ENCODE results near the gene TENM3. TPM values are rescaled to one million over a fixed set of nuclear protein-coding genes. Genes with fewer than 3 reads are reported as not detected.

TENM3 gene
- total and polyA plus RNA-seq, 10 of the 15 experiments (the other 5 are each of a cell fraction or from before 2014, with no cell fraction given): 0.01 to 1.7 (median 0.08) TPM; not detected in 2

DNA sequence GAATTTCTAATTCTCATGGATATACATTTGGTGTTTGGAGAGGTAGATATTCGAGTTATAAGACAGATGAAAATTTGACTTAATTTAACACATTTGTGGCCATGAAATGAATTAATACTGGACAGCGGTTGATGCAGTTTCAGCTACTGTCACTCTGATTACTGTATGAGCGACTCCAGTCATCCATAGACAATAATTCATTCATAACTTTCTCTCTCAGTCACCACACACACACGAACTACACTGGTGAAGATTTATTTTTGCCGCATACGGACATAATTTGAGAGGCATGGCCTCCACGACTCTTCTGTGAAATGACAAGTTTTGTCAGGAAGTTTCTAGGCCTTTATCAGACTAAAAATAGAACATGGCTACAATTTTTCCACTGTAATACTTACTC is 177.0 kb downstream of the TENM3 start:
- RAD21 ChIA-PET (ENCODE audit: unreplicated experiment): no interaction called here
- H3K79me2 ChIP-seq (ENCODE audit: control insufficient read depth, insufficient read depth, low read length): no peaks in the 10 kb centered on the region
- POLR2A ChIA-PET: no interaction called here
- H3K9me3 ChIP-seq (replicated peaks; ENCODE audit: control insufficient read depth, insufficient read depth, low read length): no peaks in the 10 kb centered on the region
- no peak overlapping the region for H3K4me3 ChIP-seq
- TF ChIP-seq STAT3 (IDR thresholded peaks at IDR 0.05; ENCODE audit: low read depth, low read length): no peak
- no peak for TF ChIP-seq ESRRA (IDR thresholded peaks at IDR 0.05; ENCODE audit: low read length)
- no peak for TF ChIP-seq FOXM1 (IDR thresholded peaks at IDR 0.05; ENCODE audit: low read depth, low read length)
- no peak for TF ChIP-seq ZNF384 (IDR thresholded peaks at IDR 0.05; ENCODE audit: borderline replicate concordance, low read depth, low read length)
- TF ChIP-seq, protein P1, sequence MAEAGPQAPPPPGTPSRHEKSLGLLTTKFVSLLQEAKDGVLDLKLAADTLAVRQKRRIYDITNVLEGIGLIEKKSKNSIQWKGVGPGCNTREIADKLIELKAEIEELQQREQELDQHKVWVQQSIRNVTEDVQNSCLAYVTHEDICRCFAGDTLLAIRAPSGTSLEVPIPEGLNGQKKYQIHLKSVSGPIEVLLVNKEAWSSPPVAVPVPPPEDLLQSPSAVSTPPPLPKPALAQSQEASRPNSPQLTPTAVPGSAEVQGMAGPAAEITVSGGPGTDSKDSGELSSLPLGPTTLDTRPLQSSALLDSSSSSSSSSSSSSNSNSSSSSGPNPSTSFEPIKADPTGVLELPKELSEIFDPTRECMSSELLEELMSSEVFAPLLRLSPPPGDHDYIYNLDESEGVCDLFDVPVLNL (IDR thresholded peaks at IDR 0.05; ENCODE audit: low read depth, low read length): no peak
- no peak for TF ChIP-seq TCF12 (IDR thresholded peaks at IDR 0.05; ENCODE audit: low read depth, low read length)
- TF ChIP-seq PAX5 (IDR thresholded peaks at IDR 0.05; ENCODE audit: borderline replicate concordance, low read depth, low read length): no peak
- no peak for TF ChIP-seq HCFC1 (IDR thresholded peaks at IDR 0.05; ENCODE audit: low read length)
- TF ChIP-seq ZNF24 (IDR thresholded peaks at IDR 0.05): no peak
- no peak for TF ChIP-seq STAT1 (conservative IDR thresholded peaks at IDR 0.05)
- TF ChIP-seq, protein P2, sequence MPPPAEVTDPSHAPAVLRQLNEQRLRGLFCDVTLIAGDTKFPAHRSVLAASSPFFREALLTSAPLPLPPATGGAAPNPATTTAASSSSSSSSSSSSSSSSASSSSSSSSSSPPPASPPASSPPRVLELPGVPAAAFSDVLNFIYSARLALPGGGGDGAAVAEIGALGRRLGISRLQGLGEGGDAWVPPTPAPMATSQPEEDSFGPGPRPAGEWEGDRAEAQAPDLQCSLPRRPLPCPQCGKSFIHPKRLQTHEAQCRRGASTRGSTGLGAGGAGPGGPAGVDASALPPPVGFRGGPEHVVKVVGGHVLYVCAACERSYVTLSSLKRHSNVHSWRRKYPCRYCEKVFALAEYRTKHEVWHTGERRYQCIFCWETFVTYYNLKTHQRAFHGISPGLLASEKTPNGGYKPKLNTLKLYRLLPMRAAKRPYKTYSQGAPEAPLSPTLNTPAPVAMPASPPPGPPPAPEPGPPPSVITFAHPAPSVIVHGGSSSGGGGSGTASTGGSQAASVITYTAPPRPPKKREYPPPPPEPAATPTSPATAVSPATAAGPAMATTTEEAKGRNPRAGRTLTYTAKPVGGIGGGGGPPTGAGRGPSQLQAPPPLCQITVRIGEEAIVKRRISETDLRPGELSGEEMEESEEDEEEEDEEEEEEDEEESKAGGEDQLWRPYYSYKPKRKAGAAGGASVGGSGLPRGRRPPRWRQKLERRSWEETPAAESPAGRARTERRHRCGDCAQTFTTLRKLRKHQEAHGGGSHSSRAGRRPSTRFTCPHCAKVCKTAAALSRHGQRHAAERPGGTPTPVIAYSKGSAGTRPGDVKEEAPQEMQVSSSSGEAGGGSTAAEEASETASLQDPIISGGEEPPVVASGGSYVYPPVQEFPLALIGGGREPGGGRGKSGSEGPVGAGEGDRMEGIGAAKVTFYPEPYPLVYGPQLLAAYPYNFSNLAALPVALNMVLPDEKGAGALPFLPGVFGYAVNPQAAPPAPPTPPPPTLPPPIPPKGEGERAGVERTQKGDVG (CRISPR knock-in tag; IDR thresholded peaks at IDR 0.05): no peak
- TF ChIP-seq, protein P3, sequence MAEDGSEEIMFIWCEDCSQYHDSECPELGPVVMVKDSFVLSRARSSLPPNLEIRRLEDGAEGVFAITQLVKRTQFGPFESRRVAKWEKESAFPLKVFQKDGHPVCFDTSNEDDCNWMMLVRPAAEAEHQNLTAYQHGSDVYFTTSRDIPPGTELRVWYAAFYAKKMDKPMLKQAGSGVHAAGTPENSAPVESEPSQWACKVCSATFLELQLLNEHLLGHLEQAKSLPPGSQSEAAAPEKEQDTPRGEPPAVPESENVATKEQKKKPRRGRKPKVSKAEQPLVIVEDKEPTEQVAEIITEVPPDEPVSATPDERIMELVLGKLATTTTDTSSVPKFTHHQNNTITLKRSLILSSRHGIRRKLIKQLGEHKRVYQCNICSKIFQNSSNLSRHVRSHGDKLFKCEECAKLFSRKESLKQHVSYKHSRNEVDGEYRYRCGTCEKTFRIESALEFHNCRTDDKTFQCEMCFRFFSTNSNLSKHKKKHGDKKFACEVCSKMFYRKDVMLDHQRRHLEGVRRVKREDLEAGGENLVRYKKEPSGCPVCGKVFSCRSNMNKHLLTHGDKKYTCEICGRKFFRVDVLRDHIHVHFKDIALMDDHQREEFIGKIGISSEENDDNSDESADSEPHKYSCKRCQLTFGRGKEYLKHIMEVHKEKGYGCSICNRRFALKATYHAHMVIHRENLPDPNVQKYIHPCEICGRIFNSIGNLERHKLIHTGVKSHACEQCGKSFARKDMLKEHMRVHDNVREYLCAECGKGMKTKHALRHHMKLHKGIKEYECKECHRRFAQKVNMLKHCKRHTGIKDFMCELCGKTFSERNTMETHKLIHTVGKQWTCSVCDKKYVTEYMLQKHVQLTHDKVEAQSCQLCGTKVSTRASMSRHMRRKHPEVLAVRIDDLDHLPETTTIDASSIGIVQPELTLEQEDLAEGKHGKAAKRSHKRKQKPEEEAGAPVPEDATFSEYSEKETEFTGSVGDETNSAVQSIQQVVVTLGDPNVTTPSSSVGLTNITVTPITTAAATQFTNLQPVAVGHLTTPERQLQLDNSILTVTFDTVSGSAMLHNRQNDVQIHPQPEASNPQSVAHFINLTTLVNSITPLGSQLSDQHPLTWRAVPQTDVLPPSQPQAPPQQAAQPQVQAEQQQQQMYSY (CRISPR knock-in tag; IDR thresholded peaks at IDR 0.05): no peak
- TF ChIP-seq, protein P4, sequence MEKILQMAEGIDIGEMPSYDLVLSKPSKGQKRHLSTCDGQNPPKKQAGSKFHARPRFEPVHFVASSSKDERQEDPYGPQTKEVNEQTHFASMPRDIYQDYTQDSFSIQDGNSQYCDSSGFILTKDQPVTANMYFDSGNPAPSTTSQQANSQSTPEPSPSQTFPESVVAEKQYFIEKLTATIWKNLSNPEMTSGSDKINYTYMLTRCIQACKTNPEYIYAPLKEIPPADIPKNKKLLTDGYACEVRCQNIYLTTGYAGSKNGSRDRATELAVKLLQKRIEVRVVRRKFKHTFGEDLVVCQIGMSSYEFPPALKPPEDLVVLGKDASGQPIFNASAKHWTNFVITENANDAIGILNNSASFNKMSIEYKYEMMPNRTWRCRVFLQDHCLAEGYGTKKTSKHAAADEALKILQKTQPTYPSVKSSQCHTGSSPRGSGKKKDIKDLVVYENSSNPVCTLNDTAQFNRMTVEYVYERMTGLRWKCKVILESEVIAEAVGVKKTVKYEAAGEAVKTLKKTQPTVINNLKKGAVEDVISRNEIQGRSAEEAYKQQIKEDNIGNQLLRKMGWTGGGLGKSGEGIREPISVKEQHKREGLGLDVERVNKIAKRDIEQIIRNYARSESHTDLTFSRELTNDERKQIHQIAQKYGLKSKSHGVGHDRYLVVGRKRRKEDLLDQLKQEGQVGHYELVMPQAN (conservative IDR thresholded peaks at IDR 0.05): no peak
- TF ChIP-seq ZSCAN29 (IDR thresholded peaks at IDR 0.05): no peak
- TF ChIP-seq ATF7 (IDR thresholded peaks at IDR 0.05; ENCODE audit: low read depth): no peak
- TF ChIP-seq SP1 (IDR thresholded peaks at IDR 0.05; ENCODE audit: low read depth, low read length): no peak
- intact Hi-C loops (cut with micrococcal nuclease; ENCODE audit: unreplicated experiment): no loop called here
- H3K4me1 ChIP-seq (ENCODE audit: control insufficient read depth, insufficient read depth, low read length): no peaks in the 10 kb centered on the region
- FAIRE-seq: no peak
- no peaks in the 10 kb centered on the region for H4K20me1 ChIP-seq (ENCODE audit: control insufficient read depth, insufficient read depth)
- no peak overlapping the region for H3K27ac ChIP-seq (ENCODE audit: control insufficient read depth, insufficient read depth)
- ATAC-seq: no peak
- no peak for DNase-seq (ENCODE audit: low read depth, low spot score)
- 46% methylated on average over 7 of the region's 7 CpGs for WGBS (ENCODE audit: insufficient coverage, insufficient replicate concordance, low lambda C conversion rate, missing lambda C conversion rate)
- H2AFZ ChIP-seq (ENCODE audit: control insufficient read depth, low read depth, low read length): no peak overlapping the region
- H3K36me3 ChIP-seq (ENCODE audit: control insufficient read depth in 2 of 2, insufficient read depth in 2 of 2, low read length in 1 of 2): no peaks in the 10 kb centered on the region
- H3K9ac ChIP-seq (ENCODE audit: control insufficient read depth, insufficient read depth, low read length): no peak overlapping the region
- no peaks in the 10 kb centered on the region for H3K27me3 ChIP-seq (replicated peaks in 1 of 2; ENCODE audit: control insufficient read depth in 2 of 2, insufficient read depth in 2 of 2, low read length in 1 of 2)
- CTCF ChIA-PET: no interaction called here
- no TSS peak for BruUV-seq (replicated peaks)
- in situ Hi-C loops (cut with MboI): no loop called here
- SMC1A ChIA-PET (ENCODE audit: uncharacterized antibody, unreplicated experiment): no interaction called here
- H3K4me2 ChIP-seq (ENCODE audit: control insufficient read depth, insufficient read depth): no peak overlapping the region

Measured in GM12878 (cell line).